ENCODE results near the gene BCL7A.

BCL7A gene

DNA sequence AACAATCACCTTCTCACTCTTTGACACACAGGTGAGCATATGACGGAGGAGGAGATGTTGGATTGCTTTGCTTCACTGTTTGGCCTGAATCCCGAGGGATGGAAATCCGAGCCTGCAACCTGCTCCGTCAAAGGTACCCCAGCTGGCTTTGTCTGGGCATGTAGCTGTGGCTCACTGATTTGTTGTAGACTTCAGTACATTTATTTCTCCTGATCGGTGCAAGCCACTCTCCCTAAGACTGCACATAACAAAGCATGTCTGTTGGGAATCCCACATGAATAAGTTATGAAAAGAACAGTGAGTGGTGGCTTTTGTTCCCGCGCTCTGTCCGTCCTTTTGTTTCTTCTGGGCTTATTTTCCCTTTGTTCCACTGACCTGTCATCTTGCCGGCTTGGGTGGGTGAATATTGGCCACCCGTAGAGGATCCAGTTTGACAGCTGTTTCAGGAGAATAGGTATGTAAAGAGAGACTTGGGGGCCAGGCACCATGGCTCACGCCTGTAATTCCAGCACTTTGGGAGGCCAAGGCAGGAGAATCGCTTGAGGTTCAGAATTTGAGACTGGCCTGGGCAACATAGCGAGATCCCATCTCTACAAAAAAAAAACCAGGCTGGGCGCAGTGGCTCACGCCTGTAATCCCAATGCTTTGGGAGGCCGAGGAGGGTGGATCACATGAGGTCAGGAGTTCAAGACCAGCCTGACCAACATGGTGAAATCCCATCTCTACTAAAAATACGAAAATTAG lies 20.0 kb upstream of the BCL7A start:
- no peak for DNase-seq

DNA sequence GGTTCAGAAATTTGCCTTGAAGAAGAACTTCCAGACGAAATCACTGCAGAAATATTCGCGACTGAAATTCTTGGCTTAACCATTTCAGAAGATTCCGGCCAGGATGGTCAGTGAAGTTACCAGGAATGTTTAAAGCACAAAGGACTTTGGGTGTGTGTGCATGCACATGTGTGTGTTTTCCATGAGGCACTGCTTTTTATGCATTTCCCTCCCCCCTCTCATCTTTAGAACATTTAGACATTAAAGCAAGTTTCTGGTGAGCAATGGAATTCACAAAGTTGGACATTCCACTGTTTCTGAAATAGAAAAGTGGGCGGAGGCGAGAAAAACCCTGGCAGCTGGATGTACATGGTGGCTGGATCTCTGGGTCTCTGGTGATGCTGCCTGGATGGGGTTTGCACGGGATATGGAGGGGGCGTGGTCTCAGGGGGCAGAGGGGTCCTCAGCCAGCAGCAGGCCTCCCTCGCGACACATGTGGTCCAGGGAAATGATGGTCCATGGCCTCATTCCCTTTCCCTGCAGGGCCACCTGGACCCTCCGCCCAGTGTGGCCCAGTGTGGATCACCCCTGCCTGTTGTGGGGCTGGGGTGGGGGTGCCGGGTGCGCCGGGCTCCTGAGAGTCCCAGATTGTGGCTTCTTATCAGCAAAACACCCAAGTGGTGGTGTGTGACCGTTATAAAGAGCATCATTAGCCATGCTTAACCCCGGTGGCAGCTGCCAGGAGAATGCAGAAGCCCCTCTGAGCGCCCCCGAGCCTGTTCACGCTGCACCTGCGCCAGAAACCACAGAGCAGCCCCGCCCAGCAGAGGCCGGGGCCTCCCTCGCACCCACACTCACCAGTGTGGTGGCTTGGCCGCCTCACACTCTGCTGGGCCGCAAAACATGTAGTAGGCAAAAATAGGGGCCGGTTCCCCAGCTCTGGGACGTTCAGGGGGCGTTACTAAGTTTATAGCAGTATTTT lies 17.8 kb upstream of the BCL7A start:
- no peak for DNase-seq

DNA sequence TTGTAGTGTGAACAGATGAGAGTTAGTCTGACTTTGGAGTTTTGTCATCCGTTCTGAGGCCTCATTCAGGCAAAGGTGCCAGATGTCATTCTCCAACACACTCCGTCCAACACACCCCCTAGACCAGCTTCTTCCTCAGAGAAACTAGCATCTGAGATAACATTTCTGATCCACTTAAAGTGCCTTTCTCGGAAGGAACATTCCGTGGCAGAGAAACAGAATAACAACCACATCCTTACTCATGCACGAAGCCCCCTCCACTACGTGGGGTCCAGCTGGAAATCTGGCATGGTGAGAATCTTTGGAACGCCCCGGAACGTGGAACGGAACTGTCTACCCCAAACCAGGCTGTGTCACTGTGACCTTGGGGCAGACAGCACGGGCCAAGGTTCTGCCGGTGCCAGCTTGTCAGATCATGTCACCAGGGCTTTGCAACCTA lies 17.0 kb upstream of the BCL7A start:
- DNase-seq: no peak

DNA sequence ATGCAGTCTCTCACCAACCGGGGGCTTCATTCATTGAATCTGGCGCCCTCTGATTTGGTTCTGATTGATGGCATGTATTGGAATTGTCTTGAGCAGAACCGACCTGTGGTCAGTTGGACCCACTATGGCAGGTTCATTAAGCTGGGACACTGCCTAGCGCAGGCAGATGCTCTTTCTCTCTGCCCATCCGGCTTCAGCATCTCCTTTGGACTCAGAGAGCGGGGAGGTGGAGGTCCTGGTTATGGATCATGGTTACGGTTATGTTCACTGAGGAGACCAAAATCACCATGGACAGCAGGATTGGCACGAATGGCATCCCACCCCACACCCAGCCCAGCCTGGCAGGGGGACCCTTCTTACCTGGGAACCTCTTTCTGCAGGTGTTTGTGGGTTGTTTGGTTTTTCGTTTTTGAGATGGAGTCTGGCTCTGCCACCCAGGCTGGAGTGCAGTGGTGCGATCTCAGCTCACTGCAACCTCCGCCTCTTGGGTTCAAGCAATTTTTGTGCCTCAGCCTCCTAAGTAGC lies 16.4 kb upstream of the BCL7A start:
- DNase-seq: no peak

DNA sequence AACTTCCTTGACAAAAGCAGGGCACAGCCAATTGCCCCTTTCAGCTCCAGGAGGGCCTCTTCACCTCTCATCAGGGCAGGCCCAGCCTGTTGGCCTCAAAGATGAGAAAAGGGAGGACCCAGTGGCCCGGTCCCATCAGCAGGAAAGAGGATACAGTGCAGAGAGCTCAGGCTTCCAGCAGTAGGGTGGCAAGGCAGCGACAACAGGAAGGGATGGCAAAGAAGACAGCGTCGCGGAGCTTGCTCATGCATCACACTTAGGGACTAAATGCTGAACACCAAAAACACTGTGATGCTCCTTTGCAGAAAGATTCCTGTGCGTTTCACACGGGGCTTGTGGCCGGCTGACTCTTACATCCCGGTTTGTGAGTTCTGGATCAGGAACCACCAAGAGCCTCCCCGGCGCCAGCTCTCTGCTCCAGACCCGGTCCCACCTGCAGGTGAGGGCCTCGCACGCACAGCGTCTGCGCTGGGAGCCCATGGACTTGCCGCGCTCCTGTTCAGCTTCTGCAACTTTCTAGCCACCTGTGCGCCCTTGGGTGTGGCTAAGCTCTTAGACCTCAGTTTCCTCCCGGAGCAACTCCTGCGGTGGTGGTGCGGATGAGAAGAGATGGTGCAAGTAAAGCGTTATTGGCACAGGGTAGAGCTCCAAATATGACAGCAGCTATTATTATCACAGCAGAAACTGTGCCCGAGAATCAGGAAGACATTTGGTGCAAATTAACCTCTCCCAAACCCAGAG lies 15.3 kb upstream of the BCL7A start:
- no peak for DNase-seq

DNA sequence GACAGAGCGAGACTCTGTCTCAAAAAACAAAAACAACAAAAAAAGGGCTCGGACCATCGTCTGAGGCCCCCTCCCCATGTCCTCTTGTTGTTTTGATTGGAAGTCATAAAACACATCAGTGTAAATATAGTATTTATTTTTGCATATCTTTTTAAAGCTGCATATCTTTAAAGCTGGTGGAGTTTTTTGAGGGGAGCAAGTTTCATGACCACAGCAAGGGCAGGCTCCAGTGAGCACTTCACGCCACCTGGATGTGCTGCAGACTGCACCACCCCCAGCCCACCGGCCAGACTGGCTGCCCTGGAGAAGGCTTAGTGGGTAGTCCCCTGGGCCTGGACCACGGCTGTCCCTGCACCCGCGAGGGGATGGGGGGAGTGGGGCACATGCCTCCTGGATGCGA lies 11.9 kb upstream of the BCL7A start:
- no peak for DNase-seq

DNA sequence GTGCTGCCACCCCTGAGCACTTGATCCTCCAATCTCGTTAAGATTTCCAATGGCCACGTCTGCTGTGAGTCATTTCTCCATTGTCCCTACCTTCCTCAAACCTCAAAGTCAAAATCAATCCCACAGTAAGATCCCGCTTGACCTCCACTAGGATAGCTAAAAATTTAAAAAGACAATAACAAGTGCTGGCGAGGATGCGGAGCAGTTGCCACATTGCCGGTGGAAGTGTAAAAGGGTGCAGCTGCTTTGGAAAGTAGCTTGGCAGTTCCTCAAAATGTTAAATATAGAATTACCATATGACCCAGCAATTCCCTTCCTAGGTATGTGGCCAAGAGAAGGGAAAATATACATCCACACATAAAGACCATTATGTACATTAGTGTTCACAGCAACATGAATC lies 9.5 kb upstream of the BCL7A start:
- no peak for DNase-seq

DNA sequence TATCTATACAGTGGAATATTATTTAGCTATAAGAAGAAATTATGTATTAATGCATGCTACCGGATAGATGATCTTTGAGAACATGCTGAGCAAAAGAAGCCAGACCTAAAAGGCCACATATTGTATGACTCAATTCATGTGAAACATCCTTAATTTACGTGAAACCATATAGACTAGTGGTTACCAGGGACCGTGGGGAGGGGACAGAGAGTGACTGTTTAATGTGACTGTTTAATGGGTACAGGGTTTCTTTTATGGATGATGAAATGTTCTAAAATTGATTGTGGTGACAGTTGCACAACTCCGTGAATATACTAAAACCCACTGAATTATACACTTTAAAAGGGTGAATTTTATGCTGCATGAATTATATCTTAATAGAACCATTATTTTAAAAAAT lies 8.5 kb upstream of the BCL7A start:
- no peak for DNase-seq

DNA sequence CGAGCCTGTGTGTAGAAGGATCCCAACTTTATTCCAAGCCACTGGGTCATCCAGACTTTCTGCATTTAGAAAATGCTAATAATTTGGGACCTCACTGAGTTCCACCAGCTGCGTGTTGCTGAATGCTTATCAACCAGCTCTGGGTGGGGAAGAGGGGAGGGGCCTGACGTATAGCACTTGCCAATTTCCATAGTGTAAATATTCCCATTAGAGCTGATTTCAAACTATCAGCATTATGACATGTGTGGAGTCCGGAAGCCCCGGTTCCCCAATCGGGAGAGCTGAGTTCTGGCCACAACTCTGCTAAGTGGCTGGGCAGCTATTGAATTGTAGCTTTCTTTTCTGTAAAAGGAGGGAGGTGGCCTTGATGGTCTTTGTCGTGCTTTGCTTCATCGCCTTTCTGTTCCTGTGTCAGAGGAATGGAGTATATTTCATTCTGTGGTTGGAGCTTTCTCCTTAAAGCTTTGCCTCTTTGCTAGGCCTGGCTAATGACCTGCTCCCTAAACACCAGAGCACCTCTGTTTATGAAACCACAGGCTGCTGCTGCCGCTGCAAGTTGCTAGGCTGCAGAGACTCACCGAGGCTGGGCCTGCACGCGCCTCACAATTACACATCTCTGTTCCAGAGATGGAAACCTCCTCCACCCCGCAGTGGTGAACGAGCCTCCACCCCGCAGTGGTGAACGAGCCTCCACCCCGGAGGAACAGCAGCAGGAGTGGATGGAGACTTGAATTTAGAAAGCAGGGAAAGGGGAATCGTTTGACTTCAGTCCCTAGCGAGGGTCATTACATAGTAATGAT lies 7.7 kb upstream of the BCL7A start:
- no peak for DNase-seq

DNA sequence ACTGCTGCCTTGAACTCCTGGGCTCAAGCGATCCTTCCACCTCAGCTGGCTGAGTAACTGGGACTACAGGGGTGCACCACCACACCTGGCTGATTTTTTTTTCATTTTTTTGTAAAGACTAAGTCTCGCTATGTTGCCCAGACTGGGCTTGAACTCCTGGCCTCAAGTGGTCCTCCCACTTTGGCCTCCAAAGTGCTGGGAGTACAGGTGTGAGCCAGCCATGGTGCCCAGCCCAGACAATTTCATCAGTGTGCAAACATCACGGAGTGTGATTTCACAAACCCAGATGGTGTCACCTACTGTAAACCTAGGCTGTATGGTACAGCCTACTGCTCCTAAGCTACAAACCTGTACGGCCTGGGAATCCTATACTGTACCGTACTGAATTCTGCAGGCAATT lies 6.9 kb upstream of the BCL7A start:
- DNase-seq: no peak

DNA sequence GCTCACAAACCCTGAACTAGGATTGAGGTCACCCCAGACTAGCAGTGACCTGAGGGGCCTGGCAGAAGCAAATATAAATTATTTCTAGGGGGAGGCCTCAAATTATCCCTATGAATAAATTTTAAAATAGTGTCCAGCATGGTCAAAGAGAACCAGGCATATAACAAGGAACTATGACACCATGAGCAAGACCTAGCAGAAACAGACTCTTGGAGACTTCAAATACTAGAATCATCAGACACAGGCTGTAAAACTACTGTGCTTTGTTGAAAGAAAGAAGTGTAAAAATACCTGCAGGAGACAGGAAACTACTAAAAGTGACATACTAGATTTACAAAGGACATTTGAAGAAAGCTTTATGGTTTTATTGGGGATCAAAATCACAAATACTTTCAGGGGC lies 3.2 kb upstream of the BCL7A start:
- DNase-seq: no peak

DNA sequence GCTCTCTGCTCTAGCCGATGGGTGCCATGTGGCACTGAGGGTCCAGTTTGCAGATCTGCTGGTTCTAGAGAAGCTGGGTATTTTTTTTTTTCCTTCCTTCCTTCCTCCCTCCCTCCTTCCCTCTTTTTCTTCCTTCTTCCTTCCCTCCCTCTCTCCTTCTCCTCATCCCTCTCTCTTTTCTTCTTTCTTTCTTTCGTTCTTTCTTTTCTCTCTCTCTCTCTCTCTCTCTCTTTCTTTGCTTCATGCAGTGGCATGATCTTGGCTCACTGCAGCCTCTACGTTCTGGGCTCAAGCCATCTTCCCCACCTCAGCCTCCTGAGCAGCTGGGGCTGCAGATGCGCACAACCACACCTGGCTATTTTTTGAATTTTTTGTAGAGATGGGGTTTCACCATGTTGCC lies 2.7 kb upstream of the BCL7A start:
- no peak for DNase-seq

DNA sequence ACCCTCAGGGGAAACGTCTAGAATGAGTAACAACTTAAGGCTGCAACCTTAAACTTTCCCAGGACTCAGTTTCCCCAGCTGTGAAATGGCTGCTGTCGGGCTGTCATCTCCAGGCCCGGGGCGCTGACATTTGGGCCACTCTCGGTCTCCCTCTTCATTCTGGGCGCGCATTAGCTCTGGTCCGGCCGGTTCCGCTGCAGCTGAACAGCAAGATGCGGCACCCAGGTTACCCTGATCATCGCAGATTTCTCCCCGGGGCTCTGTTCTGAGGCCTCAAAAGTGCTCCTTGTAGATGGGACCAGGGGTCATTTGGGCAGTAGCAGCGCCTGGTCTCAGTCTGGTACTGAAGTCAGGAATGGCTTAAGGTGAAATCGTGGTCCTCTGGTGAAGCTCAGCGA lies 890 bp upstream of the BCL7A start:
- DNase-seq: no peak

DNA sequence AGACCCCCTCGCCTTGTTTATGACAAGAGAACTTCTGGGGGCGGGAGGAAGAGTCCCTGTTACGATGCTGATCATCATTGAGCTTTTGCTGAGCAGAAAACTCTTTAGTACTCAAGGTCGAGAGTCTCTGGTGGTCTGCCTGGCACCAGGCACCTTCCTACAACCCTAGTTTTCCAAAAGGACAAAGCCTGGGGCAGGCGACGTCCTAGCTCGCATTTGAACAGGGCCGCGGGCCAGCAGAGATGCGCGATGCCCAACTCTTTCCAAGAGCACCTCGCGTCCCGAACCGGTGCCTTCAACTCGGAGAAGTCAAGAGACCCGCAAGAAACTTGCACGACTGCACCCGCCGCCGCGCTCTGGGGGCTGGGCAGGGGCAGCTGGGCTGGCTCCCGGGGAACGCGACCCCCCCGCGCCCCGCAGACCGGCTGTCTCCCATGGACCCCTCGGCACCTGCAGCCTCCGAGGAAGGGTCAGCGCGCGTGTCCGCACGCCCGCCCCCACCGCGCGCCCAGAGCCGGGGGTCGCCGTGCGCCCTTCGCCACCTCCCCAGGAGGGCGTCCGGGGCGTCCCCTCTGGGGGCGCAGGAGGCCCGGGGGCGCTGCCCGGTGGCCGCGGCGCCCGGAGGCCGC lies 377 bp upstream of the BCL7A start:
- DNase-seq: no peak

DNA sequence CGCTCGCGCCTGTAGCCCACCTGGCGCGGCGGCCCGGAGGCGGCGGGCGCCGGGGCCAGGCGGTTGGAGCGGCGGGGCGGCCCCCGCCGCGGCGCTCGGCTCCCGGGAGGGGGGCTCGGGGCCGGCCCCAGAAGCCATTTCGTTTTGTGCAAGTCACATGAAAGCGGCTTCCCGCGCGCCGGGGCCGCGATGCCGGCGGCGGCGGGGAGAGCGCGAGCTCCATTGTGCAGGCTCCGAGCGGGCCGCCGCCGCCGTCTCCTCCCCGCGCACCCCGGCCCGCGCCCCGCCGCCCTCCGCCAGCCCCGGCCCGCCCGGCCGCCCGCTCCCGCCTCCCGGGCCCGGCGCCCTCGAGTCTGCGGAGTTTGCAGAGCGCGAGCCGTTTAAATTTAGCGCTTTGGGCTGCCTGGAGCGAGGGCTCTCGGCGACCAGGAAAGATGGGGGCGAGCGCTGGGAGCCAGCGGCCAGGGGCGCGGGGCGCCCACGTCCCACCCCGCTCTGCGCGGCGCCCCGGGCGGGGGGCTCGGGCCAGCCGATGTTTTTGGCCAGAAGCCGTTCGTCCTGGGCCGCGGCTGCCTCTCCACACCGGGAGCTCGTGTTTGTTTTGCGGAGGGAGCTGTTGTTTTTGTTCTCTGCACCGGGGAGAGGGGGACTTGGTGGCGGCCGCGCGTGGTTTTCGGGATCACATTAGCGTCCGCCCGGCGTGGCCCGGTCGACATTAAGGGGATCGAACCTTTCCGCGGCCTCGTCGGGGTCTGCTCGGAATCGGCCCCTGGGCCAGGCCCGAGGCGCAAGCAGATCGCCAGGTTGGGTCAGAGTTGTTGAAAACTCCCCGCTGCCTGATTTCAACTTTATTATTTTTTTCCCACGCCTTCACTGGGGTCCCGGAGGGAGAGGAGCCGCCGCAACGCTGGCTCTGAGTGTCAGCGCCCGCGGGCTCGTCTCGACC lies 982 bp downstream of the BCL7A start:
- no peak for DNase-seq

DNA sequence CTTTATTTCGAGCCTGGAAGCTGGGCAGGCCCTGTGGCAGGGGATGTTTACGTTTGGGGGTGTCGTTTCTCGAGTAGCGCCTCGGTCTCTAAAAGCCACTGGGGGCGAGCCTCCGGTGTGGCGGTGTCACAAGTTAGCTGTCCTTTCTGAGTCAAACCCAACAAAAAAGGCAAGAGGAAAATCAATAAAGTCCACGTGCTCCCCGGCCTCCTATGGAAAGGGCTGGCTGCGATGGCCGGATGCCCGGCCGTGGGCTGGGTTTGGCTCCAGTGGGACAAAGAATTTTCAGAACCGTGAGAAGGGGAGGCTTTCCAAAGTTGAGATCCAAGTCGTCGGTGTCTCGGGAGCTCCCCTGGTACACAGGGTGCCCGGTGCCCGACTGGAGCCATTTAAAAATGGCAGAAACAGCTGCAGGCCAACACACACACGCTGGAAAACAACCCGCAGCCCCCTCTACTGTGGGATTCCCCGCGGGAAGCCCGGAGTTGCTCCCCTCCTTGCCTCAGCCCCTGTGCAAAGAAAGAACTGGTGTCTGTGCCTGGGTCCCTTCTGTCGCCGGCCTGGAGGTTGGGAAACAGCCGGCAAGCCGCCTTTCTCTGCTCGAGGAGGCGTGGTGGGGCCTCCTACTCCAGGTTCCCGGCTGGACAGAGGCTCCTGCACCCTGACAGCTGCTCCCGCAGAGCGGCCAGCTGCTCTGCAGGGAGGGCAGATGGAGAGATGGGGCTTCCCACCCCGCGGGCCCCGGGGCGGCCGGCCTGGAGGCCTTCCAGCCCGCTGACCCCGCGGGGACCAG lies 1.9 kb downstream of the BCL7A start:
- DNase-seq: no peak

DNA sequence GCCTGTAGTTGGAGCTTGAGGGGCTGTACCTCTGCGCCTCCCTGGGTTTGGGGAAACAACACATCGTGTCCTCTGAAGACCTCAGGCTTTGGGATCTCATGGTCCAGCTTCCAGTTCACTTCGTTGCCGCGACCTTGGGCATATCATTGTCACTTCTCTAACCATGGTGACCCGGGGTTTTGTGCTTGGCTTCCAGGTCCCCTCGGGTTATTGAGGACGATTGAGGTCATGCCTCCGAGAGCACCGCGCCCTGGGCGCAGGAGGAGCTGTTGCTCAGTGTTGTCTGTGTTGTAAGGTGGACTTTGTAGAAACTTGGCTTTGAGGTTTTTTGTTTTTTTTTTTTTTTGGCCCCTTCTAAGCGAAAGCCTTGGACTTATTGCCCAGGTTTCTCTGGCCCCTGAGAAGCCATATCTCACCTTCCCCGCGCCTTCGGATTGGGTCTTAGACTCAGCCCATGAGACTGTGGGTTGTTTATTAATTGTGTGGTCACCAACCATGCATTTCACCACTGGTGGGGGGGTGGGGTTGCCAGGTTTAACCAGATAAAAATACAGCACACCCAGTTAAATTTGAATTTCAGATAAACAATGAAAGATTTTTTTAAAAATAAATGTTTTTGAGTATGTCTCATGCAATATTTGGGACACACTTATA lies 2.6 kb downstream of the BCL7A start:
- no peak for DNase-seq

DNA sequence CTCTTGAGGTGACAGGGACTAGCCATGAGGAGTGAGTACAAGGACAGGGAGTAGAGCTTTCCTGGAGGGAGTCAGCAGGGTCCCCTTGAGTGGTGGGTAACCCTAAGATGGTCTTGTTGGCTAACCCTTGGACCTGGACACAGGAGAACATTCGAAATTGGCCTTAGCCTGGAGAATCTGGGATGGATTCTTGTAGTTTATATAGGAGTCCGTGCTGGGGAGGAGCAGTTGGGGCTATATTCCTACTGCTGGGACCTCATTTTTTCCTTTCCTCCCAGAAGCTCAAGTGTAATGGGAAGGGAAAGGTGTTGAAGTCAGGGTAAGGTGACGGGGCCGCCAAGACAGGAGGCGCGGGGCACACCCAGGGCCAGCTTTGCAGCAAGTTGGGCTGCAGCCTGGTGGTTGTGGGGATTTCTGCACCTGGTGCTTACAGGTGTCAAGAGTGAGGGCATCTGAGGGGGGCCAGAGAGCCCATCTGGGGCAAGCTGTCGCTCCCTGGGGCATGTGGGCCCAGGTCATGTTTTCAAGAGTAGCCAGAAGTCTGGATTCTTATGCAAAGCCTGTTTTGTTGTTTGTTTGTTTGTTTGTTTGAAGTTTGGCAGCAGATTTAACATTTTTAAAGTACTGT lies 5.1 kb downstream of the BCL7A start:
- DNase-seq: no peak

Data from activated CD4-positive, CD25-positive, alpha-beta regulatory T cell treated with anti-CD3 and anti-CD28 coated beads, Interleukin-2, amount 50 U/mL, for 72 hours (primary cell).